Stimulated activated CD4-positive, alpha-beta T cell treated with anti-CD3 and anti-CD28 coated beads, TNF-alpha, amount 100 ng/mL, for 1 hour (primary cell): ENCODE results near the gene ZNF662.

ENCODE experiments used
- DNase-seq, 3 donors: peaks; one replicate each; pipeline ENCODE4 v3.0.0-alpha.2; 2020; ENCODE audit warnings: low read depth in 3 of 3, low spot score in 1 of 3

ZNF662 gene

GRCh38 chr3:42886294-42886822 lies 19.6 kb upstream of the ZNF662 start:
- DNase-seq = no peak

GRCh38 chr3:42887084-42887483 lies 18.9 kb upstream of the ZNF662 start:
- DNase-seq = no peak

GRCh38 chr3:42891042-42891441 lies 14.9 kb upstream of the ZNF662 start:
- no peak for DNase-seq

GRCh38 chr3:42892169-42892568 lies 13.8 kb upstream of the ZNF662 start:
- no peak for DNase-seq

GRCh38 chr3:42892807-42893206 lies 13.1 kb upstream of the ZNF662 start:
- no peak for DNase-seq

GRCh38 chr3:42894698-42895579 lies 11.0 kb upstream of the ZNF662 start:
- DNase-seq = no peak

- DNase-seq = no peak
Observed at GRCh38 chr3:42895580-42895868, 10.4 kb upstream of the ZNF662 start.

GRCh38 chr3:42898896-42899675 lies 6.9 kb upstream of the ZNF662 start:
- DNase-seq = no peak

- no peak for DNase-seq
Observed at GRCh38 chr3:42900226-42901072, 5.5 kb upstream of the ZNF662 start.

GRCh38 chr3:42901073-42901415 lies 4.9 kb upstream of the ZNF662 start:
- no peak for DNase-seq

- DNase-seq = no peak
Observed at GRCh38 chr3:42902257-42902656, 3.7 kb upstream of the ZNF662 start.

- DNase-seq = no peak
Observed at GRCh38 chr3:42904076-42904475, 1.9 kb upstream of the ZNF662 start.

GRCh38 chr3:42905740-42906069 lies 237 bp upstream of the ZNF662 start:
- no peak for DNase-seq

GRCh38 chr3:42906848-42907183 lies 874 bp downstream of the ZNF662 start:
- DNase-seq = no peak

GRCh38 chr3:42908675-42909074 lies 2.7 kb downstream of the ZNF662 start:
- DNase-seq = no peak

- no peak for DNase-seq
Observed at GRCh38 chr3:42911551-42911950, 5.6 kb downstream of the ZNF662 start.

- DNase-seq = no peak
Observed at GRCh38 chr3:42914771-42915515, 9.0 kb downstream of the ZNF662 start.

GRCh38 chr3:42923606-42924005 lies 17.7 kb downstream of the ZNF662 start:
- DNase-seq = no peak

- DNase-seq = no peak
Observed at GRCh38 chr3:42926310-42926709, 20.4 kb downstream of the ZNF662 start.

GRCh38 chr3:42934111-42934510 lies 28.2 kb downstream of the ZNF662 start:
- DNase-seq = no peak

GRCh38 chr3:42934910-42935309 lies 29.0 kb downstream of the ZNF662 start:
- DNase-seq = no peak
